ENCODE data around the gene BASP1. TPM values are rescaled to one million over a fixed set of nuclear protein-coding genes. Genes with fewer than 3 reads are reported as not detected.
A peak's percentile ranks its signal among the peaks of the same experiment; 100 is the strongest.
"Not testable (repeated sequence)": the region's sequence is repeated elsewhere in the genome, so short reads cannot be mapped to it uniquely, and the experiment has no call there.

Gene BASP1
- total RNA-seq, 1 donor from 2014 or later = 4.9 TPM

- no peak for ATAC-seq
These were observed 7.6 kb downstream of the BASP1 start for GRCh38 chr5:17224858-17225511.

GRCh38 chr5:17225520-17225919, 8.1 kb downstream of the BASP1 start:
- no peak for ATAC-seq

- ATAC-seq = no peak
These were observed 10.4 kb downstream of the BASP1 start for GRCh38 chr5:17227868-17228267.

GRCh38 chr5:17228821-17229291, 11.4 kb downstream of the BASP1 start:
- ATAC-seq = peak; percentile 35

GRCh38 chr5:17229313-17229712, 11.9 kb downstream of the BASP1 start:
- no peak for ATAC-seq

GRCh38 chr5:17230191-17230590, 12.8 kb downstream of the BASP1 start:
- no peak for ATAC-seq

GRCh38 chr5:17230808-17231525, 13.5 kb downstream of the BASP1 start:
- ATAC-seq = no peak

- no peak for ATAC-seq
These were observed 15.0 kb downstream of the BASP1 start for GRCh38 chr5:17232405-17232804.

- no peak for ATAC-seq
These were observed 16.1 kb downstream of the BASP1 start for GRCh38 chr5:17233488-17233887.

GRCh38 chr5:17234374-17234773, 16.9 kb downstream of the BASP1 start:
- ATAC-seq = no peak

GRCh38 chr5:17235731-17236330, 18.4 kb downstream of the BASP1 start:
- ATAC-seq = no peak

GRCh38 chr5:17238521-17239041, 21.1 kb downstream of the BASP1 start:
- ATAC-seq = no peak

- ATAC-seq = no peak
These were observed 22.5 kb downstream of the BASP1 start for GRCh38 chr5:17239953-17240352.

- no peak for ATAC-seq
These were observed 23.1 kb downstream of the BASP1 start for GRCh38 chr5:17240487-17240886.

- no peak for ATAC-seq
These were observed 24.2 kb downstream of the BASP1 start for GRCh38 chr5:17241635-17242034.

GRCh38 chr5:17243287-17244063, 26.0 kb downstream of the BASP1 start:
- ATAC-seq = no peak

- ATAC-seq = peak; percentile 43
These were observed 31.7 kb downstream of the BASP1 start for GRCh38 chr5:17249029-17249634.

- ATAC-seq = not testable (repeated sequence)
These were observed 32.4 kb downstream of the BASP1 start for GRCh38 chr5:17249841-17250240.

GRCh38 chr5:17252543-17252942, 35.1 kb downstream of the BASP1 start:
- no peak for ATAC-seq

GRCh38 chr5:17255471-17256021, 38.1 kb downstream of the BASP1 start:
- ATAC-seq = peak; percentile 37

- no peak for ATAC-seq
These were observed 38.7 kb downstream of the BASP1 start for GRCh38 chr5:17256171-17256570.

- ATAC-seq = no peak
These were observed 39.4 kb downstream of the BASP1 start for GRCh38 chr5:17256839-17257238.

Measured in esophagus mucosa (tissue), 1 donor.